GM19397 (cell line): ENCODE results near the gene CASZ1.

Experiments used
- ATAC-seq: cut with Tn5 transposase; IDR thresholded peaks from one replicate; pipeline ENCODE4 v1.9.1; 2021; ENCODE audit warnings: mild to moderate bottlenecking, moderate library complexity; ENCODE audit not compliant: unreplicated experiment

CASZ1 gene

GRCh38 chr1:10615932-10616671 lies 180.3 kb downstream of the CASZ1 start:
- ATAC-seq, result no peak

- no peak for ATAC-seq
These were observed 181.1 kb downstream of the CASZ1 start for GRCh38 chr1:10615332-10615731.

- ATAC-seq, result no peak
These were observed 181.8 kb downstream of the CASZ1 start for GRCh38 chr1:10614377-10615225.

GRCh38 chr1:10613861-10614260 lies 182.6 kb downstream of the CASZ1 start:
- ATAC-seq, result no peak

- no peak for ATAC-seq
These were observed 183.1 kb downstream of the CASZ1 start for GRCh38 chr1:10613340-10613739.

GRCh38 chr1:10612436-10613160 lies 183.8 kb downstream of the CASZ1 start:
- no peak for ATAC-seq

GRCh38 chr1:10610901-10611600 lies 185.4 kb downstream of the CASZ1 start:
- no peak for ATAC-seq

- ATAC-seq, result no peak
These were observed 187.8 kb downstream of the CASZ1 start for GRCh38 chr1:10608690-10609089.

GRCh38 chr1:10607228-10607627 lies 189.2 kb downstream of the CASZ1 start:
- ATAC-seq, result no peak

GRCh38 chr1:10606064-10606463 lies 190.4 kb downstream of the CASZ1 start:
- ATAC-seq, result no peak

GRCh38 chr1:10604966-10605365 lies 191.5 kb downstream of the CASZ1 start:
- ATAC-seq, result no peak

GRCh38 chr1:10602936-10603335 lies 193.5 kb downstream of the CASZ1 start:
- ATAC-seq, result no peak

GRCh38 chr1:10601342-10602070 lies 194.9 kb downstream of the CASZ1 start:
- ATAC-seq, result no peak

- ATAC-seq, result no peak
These were observed 197.1 kb downstream of the CASZ1 start for GRCh38 chr1:10599194-10599861.

- ATAC-seq, result no peak
These were observed 198.1 kb downstream of the CASZ1 start for GRCh38 chr1:10598389-10598702.

GRCh38 chr1:10597492-10598388 lies 198.7 kb downstream of the CASZ1 start:
- no peak for ATAC-seq

GRCh38 chr1:10596780-10597179 lies 199.7 kb downstream of the CASZ1 start:
- ATAC-seq, result no peak

GRCh38 chr1:10594595-10595223 lies 201.7 kb downstream of the CASZ1 start:
- no peak for ATAC-seq
